Stimulated activated CD4-positive, alpha-beta T cell treated with anti-CD3 and anti-CD28 coated beads, Interleukin-1b, Interleukin-23, amount 100 ng/mL, for 24 hours (primary cell): ENCODE measurements around the gene MAML2.

Experiments
- DNase-seq, 4 experiments: peaks; one replicate each; pipeline ENCODE4 v3.0.0-alpha.2; 2020; ENCODE audit warnings: low read depth in 4 of 4, low spot score in 1 of 4

The MAML2 gene

GRCh38 chr11:96342961-96343711 is at the start of gene MAML2:
Gene MAML2 (minus strand): TSS chr11:96343195. CDS start chr11:96341895, 1,300 bp downstream.
- DNase-seq, result peak; percentile 64 to 88 (median 79)

GRCh38 chr11:96391698-96392307 is 48.8 kb upstream of the MAML2 start:
- DNase-seq, result no peak

GRCh38 chr11:96390488-96390792 is 47.4 kb upstream of the MAML2 start:
- no peak for DNase-seq

GRCh38 chr11:96389720-96390487 is 46.9 kb upstream of the MAML2 start, which contains the start of the genes CCDC82 and JRKL:
Gene CCDC82 (minus strand): TSS chr11:96389912. CDS start chr11:96384747, 5,165 bp downstream.
Gene JRKL (plus strand): TSS chr11:96390013. CDS start chr11:96390650, 637 bp downstream.
- peak; percentile 93 to 97 (median 96) for DNase-seq

- no peak for DNase-seq
These were observed 46.1 kb upstream of the MAML2 start for GRCh38 chr11:96388891-96389719.

GRCh38 chr11:96385187-96385586 is 42.2 kb upstream of the MAML2 start:
- no peak for DNase-seq

GRCh38 chr11:96384156-96384555 is 41.2 kb upstream of the MAML2 start:
- no peak for DNase-seq

- no peak for DNase-seq
These were observed 33.8 kb upstream of the MAML2 start for GRCh38 chr11:96376796-96377195.

- no peak for DNase-seq
These were observed 30.8 kb upstream of the MAML2 start for GRCh38 chr11:96373826-96374225.

- DNase-seq, result no peak
These were observed 24.3 kb upstream of the MAML2 start for GRCh38 chr11:96367342-96367741.

- no peak for DNase-seq
These were observed 23.0 kb upstream of the MAML2 start for GRCh38 chr11:96366024-96366423.

GRCh38 chr11:96365493-96365892 is 22.5 kb upstream of the MAML2 start:
- DNase-seq, result no peak

GRCh38 chr11:96361778-96362177 is 18.8 kb upstream of the MAML2 start:
- DNase-seq, result no peak

- no peak for DNase-seq
These were observed 15.3 kb upstream of the MAML2 start for GRCh38 chr11:96358321-96358720.

- DNase-seq, result no peak
These were observed 14.8 kb upstream of the MAML2 start for GRCh38 chr11:96357794-96358193.

GRCh38 chr11:96356848-96357247 is 13.9 kb upstream of the MAML2 start:
- no peak for DNase-seq

GRCh38 chr11:96342014-96342960 is 708 bp downstream of the MAML2 start:
- no peak for DNase-seq

GRCh38 chr11:96341211-96342013 is 1.6 kb downstream of the MAML2 start:
- DNase-seq, result peak in 1 of 4 experiments; percentile 43

GRCh38 chr11:96340555-96340885 is 2.5 kb downstream of the MAML2 start:
- no peak for DNase-seq
